ENCODE results near the gene PPP1R1B. TPM values are rescaled to one million over a fixed set of nuclear protein-coding genes. Genes with fewer than 3 reads are reported as not detected.

PPP1R1B gene
- total and polyA plus RNA-seq, 12 donors = 0.28 to 2.1 (median 0.66) TPM; not detected in 1

DNA sequence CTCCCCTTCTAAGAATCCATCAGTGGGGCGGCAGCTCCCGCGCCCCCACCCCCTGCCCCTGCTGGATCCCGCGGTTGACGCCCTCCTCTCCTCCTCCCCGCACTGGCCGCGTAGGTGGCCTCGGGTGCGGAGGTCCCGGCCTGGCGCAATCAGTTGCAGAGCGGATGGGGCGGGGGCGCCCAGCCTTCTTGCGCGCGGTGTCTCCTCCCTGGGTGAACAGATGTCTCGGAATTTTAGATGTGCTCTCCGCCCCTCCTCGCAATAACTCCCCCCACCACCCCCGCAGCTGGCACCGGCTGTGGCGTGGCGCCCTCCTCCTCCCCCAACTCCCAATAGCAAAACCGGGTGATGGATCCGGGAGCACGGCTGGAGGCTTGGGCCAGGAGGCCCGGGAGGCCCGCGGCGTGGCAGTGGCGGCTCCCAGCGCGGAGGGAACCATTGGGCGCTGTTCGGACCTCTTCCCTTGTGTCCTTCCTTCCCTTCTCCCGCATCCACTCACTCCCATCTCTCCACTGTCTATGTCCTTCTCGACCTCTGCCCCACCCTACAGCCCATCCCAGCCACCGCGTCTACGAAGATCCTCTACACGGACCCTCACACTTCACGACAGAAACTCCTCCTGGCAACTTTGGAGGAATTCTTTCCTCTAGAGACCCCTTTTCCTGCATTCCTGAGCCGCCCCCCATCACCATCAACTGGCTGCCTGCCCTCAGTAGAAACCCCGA lies 30.0 kb upstream of the PPP1R1B start:
- H3K27ac ChIP-seq = no peak overlapping the region
- whole genome bisulfite sequencing, 2 donors = 1 to 2% methylated on average over 45 to 47 of the region's 47 CpGs
- peaks cover 19 to 100% (median 88%) of the 10 kb centered on the region in 7 donors for H3K27me3 ChIP-seq
- ATAC-seq = no peak
- intact Hi-C loops (cut with DNase I) = loop anchor here in 1 of 10 donors (10.0 kb wide), 1 partner anchor 1758 kb away; the partner anchor contains the start of gene KRT33A
- TF ChIP-seq CTCF (IDR thresholded peaks at IDR 0.05) = no peak
- no peaks in the 10 kb centered on the region for H3K36me3 ChIP-seq
- no peaks in the 10 kb centered on the region for H3K9me3 ChIP-seq
- DNase-seq = no peak
- peaks cover 4 to 38% (median 19%) of the 10 kb centered on the region in 9 donors for H3K4me1 ChIP-seq
- no peak overlapping the region for H3K4me3 ChIP-seq

DNA sequence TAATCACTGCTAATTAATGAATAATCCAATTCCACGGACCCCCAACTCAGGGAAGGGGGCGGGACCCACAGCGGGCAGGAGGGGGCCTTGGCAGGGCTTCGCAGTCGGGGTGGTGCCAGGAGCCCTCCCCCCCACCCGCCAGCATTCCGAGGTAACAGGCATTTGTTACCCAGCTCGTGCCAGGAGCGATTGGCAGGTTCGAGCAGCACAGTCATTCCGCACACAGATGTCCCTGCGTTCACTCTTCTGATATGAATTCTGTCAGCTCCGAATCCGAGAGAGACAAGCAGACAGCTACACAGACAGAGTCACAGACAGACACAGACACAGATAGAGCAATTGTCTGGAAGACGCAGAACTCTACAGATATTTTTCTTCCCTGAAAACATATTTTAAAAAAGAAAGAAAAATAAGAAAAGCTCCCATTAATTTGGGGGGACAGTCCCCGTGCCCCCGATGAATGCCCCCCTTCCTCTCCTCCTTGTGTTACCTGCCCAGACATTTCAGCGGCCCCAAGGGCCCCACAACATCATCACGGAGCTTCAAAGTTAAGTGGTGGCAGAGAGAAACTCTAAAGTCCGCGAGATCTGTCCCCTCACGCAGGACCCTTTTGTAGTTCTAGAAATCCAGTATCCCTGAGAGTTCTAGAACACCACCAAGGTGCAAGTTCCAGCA lies 29.2 kb upstream of the PPP1R1B start:
- no peak for TF ChIP-seq CTCF (IDR thresholded peaks at IDR 0.05)
- Histone ChIP-seq H3K9me3 (no peaks in the 10 kb centered on the region), H3K4me3 (no peak overlapping the region), H3K27me3 (peaks cover 19 to 100% (median 92%) of the 10 kb centered on the region in 7 donors), H3K36me3 (no peaks in the 10 kb centered on the region), H3K4me1 (peaks cover 4 to 38% (median 19%) of the 10 kb centered on the region in 9 donors), H3K27ac (no peak overlapping the region)
- 5 to 8% methylated on average over 22 of the region's 22 CpGs for WGBS, 2 donors
- ATAC-seq (no peak), DNase-seq (no peak)
- intact Hi-C loops (cut with DNase I) = loop anchor here in 1 of 10 donors (10.0 kb wide), 1 partner anchor 1757 kb away; the partner anchor contains the start of gene KRT33A

DNA sequence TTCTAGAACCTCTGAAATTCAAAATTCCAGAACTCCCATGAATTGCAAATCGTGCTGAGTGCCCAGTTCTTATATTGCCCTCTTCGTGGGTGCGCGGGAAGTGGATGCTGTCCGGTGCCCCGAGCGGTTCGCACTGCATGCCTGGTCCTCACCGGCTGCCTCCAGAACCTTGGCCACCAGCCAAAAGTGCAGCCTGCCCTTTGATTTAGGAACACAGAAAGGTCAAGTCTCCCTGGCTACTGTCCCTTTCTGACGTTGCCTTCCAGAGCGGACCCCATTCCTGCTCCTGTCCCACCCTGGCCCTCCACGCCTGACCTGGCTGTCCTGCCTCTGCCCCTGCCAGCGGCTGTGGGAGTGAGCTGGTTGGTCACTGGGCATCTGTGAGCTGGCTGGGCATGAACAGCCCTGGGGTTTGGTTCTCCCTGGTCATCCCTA lies 28.7 kb upstream of the PPP1R1B start:
- ATAC-seq (no peak), DNase-seq (no peak)
- H3K27me3 ChIP-seq = peaks cover 19 to 100% (median 95%) of the 10 kb centered on the region in 7 donors
- no peak for TF ChIP-seq CTCF (IDR thresholded peaks at IDR 0.05)
- peaks cover 4 to 38% (median 19%) of the 10 kb centered on the region in 9 donors for H3K4me1 ChIP-seq
- no peak overlapping the region for H3K4me3 ChIP-seq
- intact Hi-C loops (cut with DNase I) = loop anchor here in 1 of 10 donors (10.0 kb wide), 1 partner anchor 1757 kb away; the partner anchor contains the start of gene KRT33A
- H3K27ac ChIP-seq = no peak overlapping the region
- H3K36me3 ChIP-seq = no peaks in the 10 kb centered on the region
- no peaks in the 10 kb centered on the region for H3K9me3 ChIP-seq
- WGBS, 2 donors = 8% methylated on average over 13 of the region's 13 CpGs

DNA sequence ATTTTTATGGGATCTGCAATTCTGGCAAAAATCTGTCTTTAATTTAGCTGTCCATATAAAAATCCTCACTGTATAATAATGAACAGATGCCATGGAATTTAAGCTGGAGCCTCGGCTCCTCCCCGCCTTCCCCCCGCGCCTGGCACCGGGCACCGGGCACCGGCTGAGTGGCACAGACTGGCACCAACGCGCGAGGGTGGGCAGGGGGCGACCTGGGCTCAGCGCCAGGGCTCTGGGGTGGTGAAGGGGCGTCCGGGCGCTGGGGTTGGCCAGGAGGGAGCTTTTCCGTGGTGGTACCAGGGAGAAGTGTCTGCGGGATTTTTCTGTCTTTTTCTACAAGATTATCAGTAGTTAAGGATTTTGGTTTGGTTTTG lies 28.1 kb upstream of the PPP1R1B start:
- H3K4me3 ChIP-seq = peak overlapping the region in 1 of 10 donors; percentile 20
- H3K27ac ChIP-seq = no peak overlapping the region
- H3K36me3 ChIP-seq = no peaks in the 10 kb centered on the region
- H3K9me3 ChIP-seq = no peaks in the 10 kb centered on the region
- H3K27me3 ChIP-seq = peaks cover 19 to 100% (median 97%) of the 10 kb centered on the region in 7 donors
- DNase-seq (no peak), ATAC-seq (no peak)
- H3K4me1 ChIP-seq = peaks cover 4 to 38% (median 19%) of the 10 kb centered on the region in 9 donors
- WGBS, 2 donors = 3 to 4% methylated on average over 17 of the region's 17 CpGs
- no peak for TF ChIP-seq CTCF (IDR thresholded peaks at IDR 0.05)
- intact Hi-C loops (cut with DNase I) = loop anchor here in 1 of 10 donors (10.0 kb wide), 1 partner anchor 1756 kb away; the partner anchor contains the start of gene KRT33A
